Measurements from ENCODE around the gene MINDY4B. TPM values are rescaled to one million over a fixed set of nuclear protein-coding genes. Genes with fewer than 3 reads are reported as not detected.

MINDY4B gene
- not detected in 2 replicates for total RNA-seq

DNA sequence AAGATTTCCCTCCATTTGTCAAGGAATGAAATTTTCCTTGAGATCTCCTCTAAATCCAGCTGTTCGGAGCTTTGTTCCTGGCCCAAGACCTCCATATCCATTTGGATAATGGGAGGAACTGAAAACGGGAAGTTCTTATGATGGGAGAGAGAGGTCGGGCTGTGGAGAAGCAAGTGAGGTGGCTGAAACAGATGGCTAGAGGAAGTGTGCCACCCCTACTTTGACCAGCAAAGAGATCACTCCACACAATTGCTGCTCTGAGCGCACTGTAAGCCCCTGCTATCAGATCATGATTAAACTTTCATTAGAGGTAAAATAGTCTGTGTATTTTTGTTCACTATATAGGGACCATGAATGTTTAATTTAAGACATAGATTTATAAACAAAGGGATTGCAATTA lies at the start of gene MINDY4B:
Gene MINDY4B, minus strand, starts transcription at position 101 of the 400 bp plus-strand sequence. Its CDS starts 0 bp downstream, at position 101.

Other genes starting within 250 kb of the MINDY4B start
- under 0.01 TPM in 1 of 2 replicates, not detected in the other for gene ERICH6, start 201.5 kb downstream of the MINDY4B start, total RNA-seq
- 21.4 and 21.9 TPM in 2 replicates for gene SIAH2, start 142.3 kb downstream of the MINDY4B start, total RNA-seq
- not detected in 2 replicates for gene CLRN1, start 67.3 kb upstream of the MINDY4B start, total RNA-seq
- gene MED12L, start 180.2 kb upstream of the MINDY4B start, total RNA-seq, result 0.14 and 0.28 TPM in 2 replicates